ENCODE results near the gene FHIT.
"Not testable (repeated sequence)": the region's sequence is repeated elsewhere in the genome, so short reads cannot be mapped to it uniquely, and the experiment has no call there.

Gene FHIT

DNA sequence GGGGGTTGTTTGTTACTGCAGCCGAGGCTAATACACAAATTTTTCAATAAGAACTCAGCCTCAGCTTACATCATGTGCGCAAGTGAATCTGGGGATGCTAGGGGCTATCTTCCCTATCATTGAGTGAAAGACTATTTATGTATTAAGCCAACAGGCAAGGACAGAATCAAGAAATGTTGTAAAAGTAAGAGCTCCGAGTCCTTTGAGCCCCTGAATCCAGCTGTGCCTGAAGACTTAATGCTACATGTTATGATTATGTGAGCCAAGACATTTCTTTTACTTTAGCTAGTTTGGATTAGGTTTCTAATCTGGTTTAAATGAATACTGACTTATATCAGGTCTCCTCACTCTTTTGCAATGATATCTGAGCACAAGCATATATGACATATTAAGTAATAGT is 1418.5 kb downstream of the FHIT start:
- DNase-seq, result no peak

DNA sequence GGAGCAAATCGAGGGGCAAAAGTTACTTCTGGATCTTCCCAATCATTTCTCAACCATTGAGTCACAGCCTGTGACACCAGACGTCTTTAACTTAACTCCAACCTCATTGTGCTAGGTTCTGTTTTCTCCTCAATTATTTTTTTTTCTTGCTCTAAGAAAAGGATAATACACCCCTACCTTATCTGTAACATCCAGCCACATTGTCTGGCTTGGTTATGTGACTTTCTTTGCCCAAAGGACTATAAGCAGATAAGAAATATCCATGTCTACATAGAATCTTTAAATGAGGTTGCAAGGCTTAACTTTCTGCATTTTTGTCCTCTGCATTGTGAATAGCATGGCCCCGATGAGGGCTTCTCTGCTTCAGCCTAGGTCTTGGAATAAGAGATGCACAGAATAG is 1419.0 kb downstream of the FHIT start:
- DNase-seq, result no peak

DNA sequence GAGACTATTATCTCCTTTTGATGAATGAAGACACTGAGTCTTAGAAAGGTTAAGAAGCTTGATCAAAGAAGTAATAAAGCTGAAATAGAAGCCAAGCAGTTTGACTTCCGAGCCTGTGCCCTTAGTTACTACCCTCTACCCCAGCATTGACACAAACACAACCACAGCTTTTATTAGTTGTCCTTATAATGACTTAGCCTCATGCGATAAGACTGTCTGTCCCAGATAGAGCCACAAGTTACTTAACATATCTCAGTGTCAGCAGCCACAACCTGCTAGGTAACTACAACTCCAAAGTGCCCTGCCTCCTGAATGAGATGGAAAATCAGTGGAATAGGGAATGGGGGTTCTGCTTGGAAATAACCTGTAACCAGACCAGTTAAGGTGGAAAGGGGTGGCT is 1419.9 kb downstream of the FHIT start:
- DNase-seq, result no peak

DNA sequence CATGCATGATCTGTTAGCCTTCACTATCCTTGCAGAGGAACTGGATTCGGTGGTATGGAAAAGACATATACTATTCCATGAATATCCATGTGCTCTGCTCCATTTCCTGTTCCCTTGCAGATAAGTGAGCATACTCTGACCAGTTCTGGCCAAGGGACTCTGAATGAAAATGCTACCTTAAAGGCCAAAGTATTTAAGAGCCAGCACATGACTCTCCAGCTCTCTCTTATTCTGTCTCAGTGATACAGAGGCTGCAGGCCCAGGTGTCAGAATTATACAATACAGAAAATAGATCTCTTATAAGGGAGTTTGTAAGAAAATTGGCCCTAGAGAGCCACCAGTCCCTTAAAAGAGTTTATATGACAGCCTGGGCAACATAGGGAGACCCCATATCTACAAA is 1421.7 kb downstream of the FHIT start:
- no peak for DNase-seq

DNA sequence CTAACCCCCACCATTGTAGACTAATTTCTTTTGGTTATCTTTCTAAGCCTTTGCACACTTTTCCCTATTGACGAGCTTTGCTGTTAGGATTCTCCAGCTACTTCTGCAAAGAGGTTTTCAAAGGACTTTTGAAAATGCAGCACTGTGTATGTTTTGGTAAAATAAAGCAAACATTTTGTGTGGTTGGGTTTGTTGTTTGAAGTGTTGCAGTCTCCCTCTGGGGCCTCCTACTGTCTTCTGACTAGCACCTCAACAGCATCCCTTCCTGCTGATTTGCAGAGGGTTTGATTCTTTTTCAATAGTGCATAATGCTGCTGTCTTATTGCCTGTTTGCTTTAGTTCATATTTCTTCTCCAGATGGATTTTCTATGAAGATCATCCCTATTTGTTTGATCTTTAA is 1426.4 kb downstream of the FHIT start:
- no peak for DNase-seq

DNA sequence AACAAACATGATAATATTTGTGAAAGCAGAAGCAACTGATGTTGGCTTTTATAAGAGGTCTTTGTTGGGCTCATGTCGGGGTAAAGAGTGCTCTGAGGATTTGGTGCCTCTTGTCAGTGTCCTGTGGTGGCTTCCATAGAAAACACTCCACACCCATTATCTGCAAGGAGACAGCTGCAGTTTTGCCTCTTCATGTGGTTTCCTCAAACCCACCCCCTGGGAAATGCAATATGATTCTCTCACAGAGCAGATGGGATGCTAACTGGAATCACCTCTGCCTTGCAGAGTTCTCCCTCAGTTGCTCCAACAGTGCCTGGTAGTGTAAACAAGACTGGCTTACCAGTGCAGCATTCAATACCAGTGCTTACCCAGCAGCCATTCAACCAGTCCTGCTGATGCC is 1430.0 kb downstream of the FHIT start:
- no peak for DNase-seq

DNA sequence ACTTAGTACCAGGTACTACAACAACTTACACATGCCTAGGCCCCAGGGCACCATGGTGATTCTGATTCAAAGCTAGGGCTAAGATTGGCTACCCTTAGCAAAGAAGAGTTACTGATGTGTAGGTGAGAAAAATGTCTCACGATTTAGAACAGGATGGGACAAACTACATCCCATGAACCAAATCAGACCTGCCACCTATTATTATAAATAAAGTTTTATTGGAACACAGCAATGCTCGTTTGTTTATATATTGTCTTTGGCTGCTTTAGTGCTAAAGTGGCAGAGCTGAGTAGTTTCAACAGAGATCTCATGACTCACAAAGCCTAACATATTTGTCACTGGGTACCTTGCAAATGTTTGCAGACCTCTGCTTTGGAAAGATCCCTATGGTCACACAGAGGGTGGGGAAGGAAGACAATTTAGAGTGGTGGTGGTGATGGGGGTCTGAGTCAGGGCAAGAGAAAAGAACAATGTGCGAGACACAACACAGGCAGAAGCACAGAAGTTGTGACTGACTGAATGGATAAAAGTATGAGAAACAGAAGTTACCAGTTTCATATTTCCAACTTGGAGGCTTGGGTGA is 1430.8 kb downstream of the FHIT start:
- no peak for DNase-seq

DNA sequence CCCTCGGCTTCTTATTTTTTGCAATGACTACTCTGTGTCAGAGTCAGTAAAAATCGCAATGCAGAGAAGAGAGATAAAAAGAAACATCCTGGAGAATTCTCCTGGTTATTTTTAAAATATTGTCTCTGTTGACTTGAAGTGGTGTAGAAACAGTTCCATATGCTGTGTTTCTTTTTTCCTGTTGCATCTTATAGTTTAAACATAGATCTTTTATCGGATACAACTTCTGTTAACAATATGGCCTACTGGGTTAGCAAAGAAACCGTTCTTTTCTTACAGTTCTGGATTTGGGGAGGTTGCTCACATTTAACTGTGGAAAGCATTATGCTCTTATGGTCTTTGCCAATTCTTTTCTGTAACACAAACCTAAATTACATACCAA is 1432.3 kb downstream of the FHIT start:
- no peak for DNase-seq

DNA sequence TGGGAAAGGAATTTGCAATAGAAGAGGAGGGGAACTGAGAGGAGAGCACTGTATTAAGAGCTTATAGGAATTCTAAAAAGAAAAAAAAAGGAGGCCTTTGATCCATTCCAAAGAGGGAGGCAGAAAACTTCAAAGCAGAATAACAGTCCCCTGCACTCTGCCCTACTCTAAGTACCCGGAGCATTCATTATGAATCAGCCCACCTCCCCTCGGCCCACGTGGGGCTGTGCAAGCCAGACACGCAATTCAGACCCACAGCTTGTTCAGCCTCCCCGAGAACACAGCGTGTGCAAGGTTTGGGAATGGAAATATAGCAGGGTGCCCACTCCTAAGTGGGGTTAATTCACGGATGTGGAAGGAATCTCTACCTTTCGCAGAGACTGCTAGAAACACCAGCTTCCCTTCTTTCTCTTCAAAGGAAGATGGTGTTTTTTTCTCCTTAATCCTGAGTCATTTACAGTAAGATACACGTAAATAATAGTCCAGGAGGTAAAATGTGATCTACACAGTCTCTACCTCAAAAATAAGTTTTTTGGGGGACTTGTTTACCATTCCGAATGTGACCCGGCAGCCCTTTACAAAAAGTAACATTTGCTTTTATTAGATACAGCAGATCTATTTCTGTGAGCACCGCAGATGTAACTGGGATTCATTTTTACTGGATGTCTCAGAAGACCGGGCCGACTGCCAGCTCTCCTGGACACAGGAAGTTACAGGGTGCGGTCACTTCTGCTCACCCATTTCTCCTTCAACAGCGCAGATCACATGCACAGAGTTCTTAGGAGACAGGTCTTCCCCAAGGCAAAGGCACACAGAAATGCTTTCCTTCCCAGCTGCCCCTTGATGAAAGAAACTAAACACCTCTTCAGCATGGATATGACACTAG is 1433.0 kb downstream of the FHIT start:
- peak; percentile 43 for DNase-seq

DNA sequence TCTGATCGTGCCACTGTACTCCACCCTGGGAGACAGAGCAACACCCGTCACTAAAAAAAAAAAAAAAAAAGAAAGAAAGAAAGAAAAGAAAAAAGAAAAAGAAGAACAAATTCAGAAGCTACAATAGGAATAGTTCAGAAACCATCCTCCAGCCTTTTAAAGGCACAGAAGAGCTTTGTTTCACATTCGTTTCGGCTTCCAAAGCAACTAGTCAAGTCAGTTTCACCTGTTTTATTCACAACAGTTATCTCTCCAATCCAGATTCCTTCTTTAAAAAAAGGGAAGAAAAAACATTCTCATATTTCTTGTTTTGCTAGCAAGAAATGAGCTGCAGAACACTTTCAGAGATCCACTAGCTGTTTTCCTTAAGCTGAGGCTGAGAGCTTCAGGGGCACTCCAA is 1433.7 kb downstream of the FHIT start:
- DNase-seq, result no peak

DNA sequence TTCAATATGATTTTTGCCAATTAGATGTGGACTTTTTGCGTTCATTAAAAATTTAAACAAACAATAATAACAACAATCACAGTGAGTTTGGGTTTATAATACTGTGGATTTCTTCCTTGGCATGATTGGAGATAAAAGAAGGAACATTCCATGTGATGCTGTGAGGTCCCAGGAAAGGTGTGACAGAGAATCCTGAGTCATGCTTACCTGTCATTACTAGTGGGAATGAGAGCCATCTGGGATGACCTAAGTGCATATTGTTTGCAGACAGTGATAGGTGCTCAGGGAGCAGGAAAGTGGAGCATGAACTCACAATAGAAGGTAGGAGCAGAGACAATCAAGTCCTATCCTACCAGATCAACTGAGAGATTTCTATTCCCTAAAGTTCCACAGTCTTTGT is 1434.9 kb downstream of the FHIT start:
- no peak for DNase-seq

DNA sequence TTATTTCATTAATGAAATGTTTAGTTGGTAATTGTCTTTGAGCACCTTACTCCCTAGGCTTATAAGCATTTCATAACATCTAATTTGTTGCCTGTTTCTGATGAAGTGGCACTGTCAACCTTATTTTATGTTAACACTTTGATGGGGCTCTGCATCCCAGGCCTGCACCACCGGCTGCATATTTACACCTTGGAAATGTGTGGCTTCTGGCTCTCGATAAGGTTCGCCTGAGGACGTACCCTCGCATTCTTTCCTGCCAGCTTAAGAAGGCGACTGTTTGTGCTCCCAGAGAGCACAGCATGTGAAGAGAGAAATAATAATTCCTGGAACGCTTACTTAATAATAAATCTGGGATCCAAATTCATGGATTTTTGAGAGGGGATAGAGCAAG is 1438.1 kb downstream of the FHIT start:
- DNase-seq, result no peak

DNA sequence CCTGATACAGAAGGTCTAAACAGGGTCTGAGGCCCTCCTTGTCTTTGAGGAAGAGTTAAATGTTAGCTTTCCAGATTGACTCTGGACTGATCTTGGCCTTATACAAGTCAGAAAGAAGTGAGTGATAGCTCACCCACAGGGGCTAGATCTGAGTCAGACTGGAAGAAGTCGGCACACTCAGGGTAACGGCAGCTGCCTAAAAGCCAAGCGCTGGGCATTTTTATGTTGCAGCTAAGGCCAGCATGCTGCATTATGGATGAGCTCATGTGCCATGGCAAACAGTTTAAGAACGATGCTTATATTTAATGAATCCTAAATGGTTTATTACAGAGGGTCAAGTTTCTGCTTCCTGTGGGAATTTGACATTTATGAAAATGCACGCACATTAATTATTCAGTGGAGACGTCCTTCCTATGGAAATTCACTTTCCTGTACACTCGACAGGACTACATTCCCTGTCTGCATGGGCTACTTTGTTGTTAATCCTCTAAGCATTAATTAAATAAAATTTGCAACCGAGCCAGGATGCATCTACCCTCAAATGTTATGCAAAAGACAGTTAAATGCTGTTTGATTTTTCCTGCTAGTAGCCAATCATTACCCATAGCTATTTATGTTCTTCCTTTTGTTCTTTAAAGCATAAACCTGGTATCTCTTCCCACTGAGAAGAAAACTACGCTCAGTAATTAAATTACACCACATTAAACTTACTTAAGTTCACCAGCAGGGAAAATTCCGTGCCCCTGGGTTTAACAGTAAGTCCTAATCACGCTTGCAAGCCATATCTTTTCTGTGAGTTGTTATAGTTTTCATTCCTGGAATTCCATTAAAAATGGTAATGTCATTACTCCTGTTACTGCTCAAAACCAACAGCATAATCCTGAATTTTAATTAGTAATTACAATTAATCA is 1438.8 kb downstream of the FHIT start:
- DNase-seq, result no peak

DNA sequence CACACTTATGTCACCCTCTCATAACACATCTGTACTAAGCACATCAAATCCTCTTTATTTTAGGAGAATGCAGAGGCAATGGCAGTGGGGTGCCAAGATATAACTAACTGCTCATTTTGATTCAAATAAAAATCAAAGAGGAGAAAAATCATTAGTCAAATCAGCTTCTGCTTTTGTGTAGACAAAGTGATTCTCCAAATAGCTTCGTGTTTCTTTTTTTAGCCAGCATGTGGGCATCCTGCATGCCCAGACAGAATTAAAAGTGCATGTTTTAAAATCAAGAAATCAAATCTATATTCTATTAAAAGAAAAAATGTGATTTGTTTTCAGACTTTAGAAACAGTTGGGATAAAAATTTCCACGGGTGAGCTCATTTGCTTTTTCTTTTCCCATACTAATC is 1440.1 kb downstream of the FHIT start:
- DNase-seq, result no peak

DNA sequence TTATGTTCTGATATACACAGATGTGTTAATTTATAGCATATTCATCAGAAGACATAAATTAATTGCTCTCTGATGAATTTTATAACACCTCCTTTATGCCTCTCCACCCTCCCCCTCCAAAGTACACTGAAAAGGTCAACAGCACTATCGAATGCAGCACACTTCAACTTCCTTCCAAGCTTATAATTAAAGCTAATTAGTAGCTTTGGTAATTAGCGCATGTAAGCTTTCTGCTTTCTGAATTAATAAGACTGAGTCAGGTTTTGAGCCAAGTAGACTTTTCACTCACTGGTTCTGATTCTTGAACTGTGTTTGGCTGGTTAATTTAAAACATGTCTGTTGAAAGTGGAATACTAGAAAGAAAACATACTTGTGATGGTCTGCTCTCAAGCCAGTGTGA is 1440.6 kb downstream of the FHIT start:
- DNase-seq, result no peak

DNA sequence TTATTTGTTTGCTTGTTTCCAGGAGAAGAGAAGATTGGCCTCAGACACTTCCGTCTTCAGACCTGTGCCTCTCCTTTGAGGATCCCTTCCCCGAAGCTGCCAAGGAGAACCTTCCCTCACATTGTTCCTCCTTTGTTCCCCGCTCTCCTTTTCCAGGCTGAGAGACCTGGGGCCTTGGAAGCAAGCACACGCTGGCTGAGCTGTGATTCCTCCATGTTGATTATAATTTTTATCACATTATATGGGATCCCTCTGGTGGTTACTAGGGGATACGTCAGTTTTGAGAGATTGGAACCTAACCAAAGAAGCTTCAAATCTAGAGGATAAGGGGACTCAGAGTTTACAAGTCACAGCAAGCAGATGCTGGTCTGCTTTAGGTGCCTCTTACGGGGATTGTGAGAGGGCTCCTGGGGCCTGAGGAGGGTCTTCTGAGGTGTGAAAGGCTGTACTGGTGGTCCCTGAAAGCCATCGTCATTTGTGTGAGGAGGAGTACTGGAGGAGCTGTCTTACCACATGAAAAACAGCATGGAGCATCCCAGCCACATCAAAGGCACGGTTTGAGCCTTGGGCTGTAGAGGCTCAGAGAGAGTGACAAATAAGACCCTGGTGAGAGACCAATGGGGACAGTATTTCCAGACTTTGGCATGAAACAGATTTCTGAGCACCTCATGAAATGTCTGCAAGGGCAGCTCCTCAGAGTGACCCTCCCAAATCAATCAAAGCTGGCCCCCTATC is 1441.4 kb downstream of the FHIT start:
- DNase-seq, result no peak

DNA sequence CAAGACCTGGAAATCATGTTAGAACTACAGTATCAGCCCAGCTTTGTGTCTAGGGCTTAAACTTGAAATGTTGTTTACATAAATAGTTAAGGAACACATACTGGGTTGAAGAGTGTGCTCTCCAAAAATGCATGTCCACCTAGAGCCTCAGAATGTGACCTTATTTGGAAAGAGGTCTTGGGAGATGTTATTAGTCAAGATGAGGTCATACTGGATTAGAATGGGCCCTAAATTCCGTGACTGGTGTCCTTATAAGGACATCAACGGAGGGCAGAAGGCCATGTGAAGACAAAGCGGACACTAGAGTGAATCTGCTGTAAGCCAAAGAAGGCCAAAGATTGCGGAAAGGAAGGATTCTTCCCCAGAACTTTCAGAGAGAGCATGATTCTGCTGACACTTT is 1442.2 kb downstream of the FHIT start:
- DNase-seq, result no peak

DNA sequence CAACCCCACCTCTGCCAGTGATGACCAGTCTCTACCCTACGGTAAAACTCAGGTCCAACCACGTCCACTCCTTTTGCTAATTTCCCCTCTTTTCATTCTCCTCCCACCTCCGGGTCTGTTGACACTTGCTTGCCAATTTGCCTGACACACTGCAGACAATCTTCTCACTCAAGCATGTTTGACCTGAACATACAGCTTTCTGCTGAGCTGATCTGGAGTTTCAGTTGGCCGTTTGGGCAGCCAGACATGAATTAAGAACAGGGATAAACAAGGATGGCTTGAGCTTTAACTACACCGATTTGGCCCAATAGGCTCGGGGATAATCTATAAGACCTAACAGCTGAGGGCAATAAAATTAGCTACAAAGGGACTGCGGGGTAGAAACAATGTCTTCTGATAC is 1442.8 kb downstream of the FHIT start:
- no peak for DNase-seq

DNA sequence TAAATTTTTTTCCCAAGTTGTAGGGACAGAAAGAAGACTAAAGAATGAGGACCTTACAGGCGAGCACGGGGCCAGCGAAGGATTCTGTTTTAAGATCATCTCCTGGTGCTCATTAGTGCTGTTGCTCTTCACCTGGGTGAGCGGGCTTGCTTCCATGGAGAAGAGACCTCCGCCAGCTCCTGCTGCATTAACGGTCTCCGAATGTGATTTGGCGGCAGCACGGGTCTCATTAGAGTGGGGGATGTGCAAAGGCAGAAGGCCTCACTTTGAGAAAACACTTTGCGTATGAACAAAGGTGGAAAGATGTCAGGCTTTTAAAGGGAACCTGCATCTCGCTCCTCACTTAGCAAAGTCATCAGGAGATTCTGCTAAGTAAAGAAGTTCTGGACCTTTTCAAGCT is 1448.0 kb downstream of the FHIT start:
- DNase-seq, result no peak

DNA sequence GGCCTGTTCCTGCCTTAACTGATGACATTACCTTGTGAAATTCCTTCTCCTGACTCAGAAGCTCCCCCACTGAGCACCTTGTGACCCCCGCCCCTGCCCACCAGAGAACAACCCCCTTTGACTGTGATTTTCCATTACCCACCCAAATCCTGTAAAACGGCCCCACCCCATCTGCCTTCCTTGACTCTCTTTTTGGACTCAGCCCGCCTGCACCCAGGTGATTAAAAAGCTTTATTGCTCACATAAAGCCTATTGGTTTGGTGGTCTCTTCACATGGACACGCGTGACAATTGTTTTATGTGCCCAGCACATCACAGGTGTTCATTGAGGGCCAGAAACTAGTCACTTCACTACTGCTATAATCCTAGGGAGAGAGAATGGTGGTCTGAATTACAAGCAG is 1448.8 kb downstream of the FHIT start:
- DNase-seq, result not testable (repeated sequence)

DNA sequence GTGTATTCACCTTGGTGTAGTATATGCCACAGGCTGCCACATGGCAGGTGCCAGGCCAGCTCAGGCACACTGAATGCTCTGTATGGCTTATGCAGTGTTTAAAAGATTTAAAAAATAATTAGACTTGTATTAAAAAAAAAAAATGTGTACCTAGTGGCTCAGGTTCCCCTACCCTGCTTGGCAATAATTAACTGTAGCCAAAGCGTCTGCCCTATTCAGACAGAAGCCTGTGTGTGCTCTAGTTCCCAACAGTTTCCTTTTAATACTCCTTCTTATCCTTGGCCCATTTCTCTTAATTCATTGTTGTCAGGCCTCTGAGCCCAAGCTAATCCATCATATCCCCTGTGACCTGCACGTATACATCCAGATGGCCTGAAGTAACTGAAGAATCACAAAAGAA is 1449.2 kb downstream of the FHIT start:
- no peak for DNase-seq

DNA sequence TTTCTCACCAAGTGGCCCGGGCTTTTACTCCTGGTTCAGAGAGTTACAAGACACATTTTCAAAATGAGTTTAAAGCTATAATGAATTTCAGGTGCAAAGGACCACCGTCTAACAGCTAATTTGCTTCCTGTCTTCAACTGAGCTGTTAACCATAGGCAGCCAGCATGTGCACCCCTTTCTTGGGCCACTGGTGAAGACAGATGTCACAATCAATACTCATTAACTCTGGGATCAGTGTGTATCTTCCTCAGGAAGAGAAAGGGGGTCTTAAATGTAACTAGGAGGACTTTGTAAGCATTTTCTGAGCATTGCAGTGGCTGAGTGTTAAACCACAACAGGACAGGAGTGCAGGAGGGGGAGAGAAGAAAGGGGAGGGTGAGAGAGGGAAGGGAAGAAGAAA is 1450.8 kb downstream of the FHIT start:
- DNase-seq, result no peak
